H1 (cell line): ENCODE data around the gene RAB3B. TPM values are rescaled to one million over a fixed set of nuclear protein-coding genes. Genes with fewer than 3 reads are reported as not detected.
"Not testable (repeated sequence)": the region's sequence is repeated elsewhere in the genome, so short reads cannot be mapped to it uniquely, and the experiment has no call there.

Experiments used
- CTCF ChIA-PET: fragments of 300-600 bp; sonication (Branson Sonifier 250); formaldehyde crosslinking; loops from one replicate; lab custom pipeline; 2021; ENCODE audit not compliant: partially characterized antibody; lab: Charles Lee
- POLR2A ChIA-PET: fragments of 300-600 bp; sonication (Branson Sonifier 250); formaldehyde crosslinking; loops from one replicate; lab custom pipeline; 2021; ENCODE audit warnings: inconsistent platforms; ENCODE audit not compliant: partially characterized antibody; lab: Charles Lee
- DNase-seq, 2 experiments: peaks; one replicate each; pipeline versions ENCODE4 v3.0.0 to v3.0.0-alpha.2; 2010 to 2022; ENCODE audit warnings: low spot score in 2 of 2, low read depth in 1 of 2, mixed read lengths in 1 of 2
- FAIRE-seq: peaks from 2 replicates; lab custom pipeline; 2011; peaks lifted over from hg19 to GRCh38; lab: Jason Lieb, UNC
- H2AFZ ChIP-seq: 2 replicates; pipeline ENCODE4 v1.8.1; 2012; ENCODE audit warnings: low read length, inconsistent platforms
- H2AK5ac ChIP-seq: 2 replicates; pipeline ENCODE4 v1.6.1; 2013; ENCODE audit warnings: low read depth, low read length
- H2BK120ac ChIP-seq: replicated peaks from 2 replicates; pipeline ENCODE3; 2013; ENCODE audit warnings: low read depth, low read length, inconsistent platforms
- H2BK12ac ChIP-seq: 2 replicates; pipeline ENCODE4 v1.6.1; 2013; ENCODE audit warnings: low read depth, low read length
- H2BK15ac ChIP-seq: 2 replicates; pipeline ENCODE4 v1.6.1; 2013; ENCODE audit warnings: low read length
- H2BK20ac ChIP-seq: 2 replicates; pipeline ENCODE4 v1.6.1; 2013; ENCODE audit warnings: low read length
- H2BK5ac ChIP-seq: 2 replicates; pipeline ENCODE4 v1.6.1; 2013; ENCODE audit warnings: low read depth, low read length
- H3K14ac ChIP-seq: 2 replicates; pipeline ENCODE4 v1.6.1; 2013; ENCODE audit warnings: inconsistent platforms; ENCODE audit not compliant: insufficient read length
- H3K18ac ChIP-seq: 2 replicates; pipeline ENCODE4 v1.6.1; 2013; ENCODE audit warnings: low read length; ENCODE audit errors: extremely low read depth
- H3K23ac ChIP-seq: 2 replicates; pipeline ENCODE4 v1.6.1; 2013; ENCODE audit warnings: inconsistent platforms; ENCODE audit not compliant: insufficient read length
- H3K23me2 ChIP-seq: 2 replicates; pipeline ENCODE4 v1.6.1; 2013; ENCODE audit warnings: low read depth, low read length
- H3K27ac ChIP-seq: 2 replicates; pipeline ENCODE4 v1.6.1; 2011; ENCODE audit warnings: low read depth, low read length, inconsistent platforms
- H3K27me3 ChIP-seq, 4 experiments: replicated peaks in 1 of 4; 1 replicate in 1 of 4; 2 replicates in 3 of 4; pipeline versions ENCODE4 v1.6.1 to v1.8.1; 2011 to 2013; ENCODE audit warnings: low read length in 3 of 4, mild to moderate bottlenecking in 3 of 4, inconsistent platforms in 2 of 4, mixed read lengths in 2 of 4, moderate library complexity in 1 of 4; ENCODE audit not compliant: control insufficient read depth in 3 of 4, insufficient read depth in 3 of 4; ENCODE audit errors: extremely low read depth in 1 of 4
- H3K36me3 ChIP-seq, 4 experiments: 2 replicates each; pipeline versions ENCODE4 v1.6.1 to v1.8.1; 2011 to 2013; ENCODE audit warnings: mild to moderate bottlenecking in 4 of 4, low read length in 3 of 4, moderate library complexity in 2 of 4, control low read depth in 1 of 4, inconsistent platforms in 1 of 4; ENCODE audit not compliant: insufficient read depth in 4 of 4, control insufficient read depth in 2 of 4
- H3K4ac ChIP-seq: replicated peaks from 2 replicates; pipeline ENCODE3; 2013; ENCODE audit warnings: low read length, low read depth, mixed read lengths, inconsistent platforms; ENCODE audit not compliant: insufficient read length
- H3K4me1 ChIP-seq, 4 experiments: replicated peaks in 1 of 4; 1 replicate in 1 of 4; 2 replicates in 3 of 4; pipeline versions ENCODE4 v1.6.1 to v1.8.1; 2011 to 2013; ENCODE audit warnings: low read length in 3 of 4, inconsistent platforms in 2 of 4, mixed read lengths in 1 of 4; ENCODE audit not compliant: insufficient read depth in 4 of 4, control insufficient read depth in 3 of 4
- H3K4me2 ChIP-seq, 2 experiments: 2 replicates each; pipeline versions ENCODE4 v1.6.1 to v1.8.1; 2011 to 2013; ENCODE audit warnings: low read depth in 2 of 2, low read length in 2 of 2, control low read depth in 1 of 2, inconsistent platforms in 1 of 2, mild to moderate bottlenecking in 1 of 2; ENCODE audit not compliant: insufficient read depth in 1 of 2
- H3K4me3 ChIP-seq, 4 experiments: fragments of 200-600, 300-600 bp in 1 of 4; sonication (generic), shearing (Covaris generic), sonication (Bioruptor Twin) in 1 of 4; 2 replicates each; pipeline versions ENCODE4 v1.5.1 to v1.8.1; 2011 to 2016; ENCODE audit warnings: low read length in 4 of 4, low read depth in 3 of 4, control low read depth in 2 of 4, inconsistent platforms in 2 of 4, mild to moderate bottlenecking in 2 of 4, mixed read lengths in 1 of 4, moderate library complexity in 1 of 4; ENCODE audit not compliant: insufficient read depth in 2 of 4; ENCODE audit errors: extremely low read depth in 1 of 4
- H3K56ac ChIP-seq: replicated peaks from 2 replicates; pipeline ENCODE3; 2013; ENCODE audit warnings: low read depth, mild to moderate bottlenecking, mixed read lengths, low read length, inconsistent platforms; ENCODE audit not compliant: insufficient read length
- H3K79me1 ChIP-seq: 2 replicates; pipeline ENCODE4 v1.6.1; 2013; ENCODE audit warnings: low read depth, low read length, control low read depth
- H3K79me2 ChIP-seq, 2 experiments: 2 replicates each; pipeline versions ENCODE4 v1.6.1 to v1.8.1; 2012 to 2013; ENCODE audit warnings: low read length in 2 of 2, mild to moderate bottlenecking in 2 of 2, inconsistent platforms in 1 of 2; ENCODE audit not compliant: insufficient read depth in 2 of 2, control insufficient read depth in 1 of 2
- H3K9ac ChIP-seq, 4 experiments: replicated peaks in 1 of 4; 1 replicate in 1 of 4; 2 replicates in 3 of 4; pipeline versions ENCODE4 v1.6.1 to v1.8.1; 2011 to 2013; ENCODE audit warnings: low read depth in 3 of 4, low read length in 3 of 4, control low read depth in 2 of 4, mild to moderate bottlenecking in 2 of 4, moderate library complexity in 2 of 4, inconsistent platforms in 1 of 4; ENCODE audit errors: extremely low read depth in 1 of 4
- H3K9me3 ChIP-seq, 2 experiments: 2 replicates each; pipeline versions ENCODE4 v1.6.1 to v1.8.1; 2012 to 2013; ENCODE audit warnings: mild to moderate bottlenecking in 2 of 2, moderate library complexity in 2 of 2, control low read depth in 1 of 2, inconsistent platforms in 1 of 2, low read depth in 1 of 2, low read length in 1 of 2, mixed read lengths in 1 of 2; ENCODE audit not compliant: insufficient read depth in 2 of 2
- H4K20me1 ChIP-seq, 2 experiments: replicated peaks in 1 of 2; 2 replicates each; pipeline versions ENCODE3 to v1.8.1; 2011 to 2013; ENCODE audit warnings: inconsistent platforms in 2 of 2, low read length in 2 of 2, mild to moderate bottlenecking in 1 of 2; ENCODE audit not compliant: insufficient read depth in 2 of 2, control insufficient read depth in 1 of 2
- H4K5ac ChIP-seq: 2 replicates; pipeline ENCODE4 v1.6.1; 2013; ENCODE audit warnings: low read length, low read depth, mixed read lengths, inconsistent platforms; ENCODE audit not compliant: insufficient read length
- H4K8ac ChIP-seq: 2 replicates; pipeline ENCODE4 v1.8.0; 2013; ENCODE audit warnings: mild to moderate bottlenecking, moderate library complexity, low read length, inconsistent platforms; ENCODE audit not compliant: insufficient read depth; ENCODE audit errors: extremely low read depth
- H4K91ac ChIP-seq: replicated peaks from 2 replicates; pipeline ENCODE3; 2013; ENCODE audit warnings: low read length, mixed read lengths, inconsistent platforms; ENCODE audit not compliant: insufficient read length
- CHD1 ChIP-seq: IDR thresholded peaks from 2 replicates; pipeline ENCODE4 v1.6.1; 2012; ENCODE audit warnings: low read depth, low read length, improper control_type of control experiment
- GTF2F1 ChIP-seq: IDR thresholded peaks from 2 replicates; pipeline ENCODE4 v1.6.1; 2012; ENCODE audit warnings: low read depth, low read length, improper control_type of control experiment, borderline replicate concordance
- POU5F1 ChIP-seq: IDR thresholded peaks from 2 replicates; pipeline ENCODE4 v1.6.1; 2011; ENCODE audit warnings: low read depth, mild to moderate bottlenecking, low read length, moderate library complexity
- RAD21 ChIP-seq, 2 experiments: IDR thresholded peaks in 1 of 2; conservative IDR thresholded peaks in 1 of 2; 2 replicates each; pipeline ENCODE4 v1.6.1; 2011; ENCODE audit warnings: low read depth in 2 of 2, low read length in 2 of 2, improper control_type of control experiment in 1 of 2, inconsistent platforms in 1 of 2, mild to moderate bottlenecking in 1 of 2, moderate library complexity in 1 of 2
- TAF1 ChIP-seq: IDR thresholded peaks from 2 replicates; pipeline ENCODE4 v1.6.1; 2011; ENCODE audit warnings: mild to moderate bottlenecking, low read depth, low read length
- TBP ChIP-seq: IDR thresholded peaks from 2 replicates; pipeline ENCODE4 v1.6.1; 2011; ENCODE audit warnings: low read depth, low read length, improper control_type of control experiment
- WGBS, 2 experiments: shearing (Covaris generic) in 1 of 2; methylation state at CpG; one replicate each; pipeline versions ENCODE4 v1.1.6 to v1.1.7; 2013 to 2015; ENCODE audit warnings: low lambda C conversion rate in 2 of 2, mixed read lengths in 2 of 2, inconsistent platforms in 1 of 2, low coverage in 1 of 2, missing lambda C conversion rate in 1 of 2; ENCODE audit not compliant: insufficient replicate concordance in 2 of 2, insufficient coverage in 1 of 2, insufficient read length in 1 of 2; ENCODE audit errors: extremely low coverage in 1 of 2, missing lambda C conversion rate in 1 of 2; 5-methylcytosine and 5-hydroxymethylcytosine counted together
- polyA plus RNA-seq, 7 experiments: library from polyadenylated mRNA; depleted of rRNA in 3 of 7; stranded (reverse) in 5 of 7; unstranded in 2 of 7; fragments of >200 nt in 5 of 7; fragments of 200-250 nt in 2 of 7; gene quantifications; 1 replicate in 5 of 7; 2 replicates in 1 of 7; 4 replicates in 1 of 7; pipeline versions ENCODE4 v1.2.1 to v1.2.3, GENCODE V29; 2011 to 2013; ENCODE audit warnings: missing spikeins in 2 of 7, mixed read lengths in 2 of 7
- total RNA-seq: library from RNA; stranded (reverse); fragmentation: NEBNext Ultra II Directional; extraction: Animal tissue kit (Norgen Biotek cat#: 25700); gene quantifications from 2 replicates; pipeline ENCODE4 v1.2.1, GENCODE V29; 2021

The RAB3B gene
- total and polyA plus RNA-seq, 2 of the 8 experiments (the other 6 are each of a cell fraction or from before 2014, with no cell fraction given), result 12.5 to 36.8 TPM

- TF ChIP-seq TBP (no peak), GTF2F1 (no peak), CHD1 (no peak), TAF1 (no peak), RAD21 (IDR thresholded peaks at IDR 0.05 in 1 of 2, conservative IDR thresholded peaks at IDR 0.05 in 1 of 2; ENCODE audit: low read depth in 2 of 2, low read length in 2 of 2) (no peak), POU5F1 (no peak)
Observed at GRCh38 chr1:52032124-52032784, 41.8 kb upstream of the RAB3B start (continued).

DNA sequence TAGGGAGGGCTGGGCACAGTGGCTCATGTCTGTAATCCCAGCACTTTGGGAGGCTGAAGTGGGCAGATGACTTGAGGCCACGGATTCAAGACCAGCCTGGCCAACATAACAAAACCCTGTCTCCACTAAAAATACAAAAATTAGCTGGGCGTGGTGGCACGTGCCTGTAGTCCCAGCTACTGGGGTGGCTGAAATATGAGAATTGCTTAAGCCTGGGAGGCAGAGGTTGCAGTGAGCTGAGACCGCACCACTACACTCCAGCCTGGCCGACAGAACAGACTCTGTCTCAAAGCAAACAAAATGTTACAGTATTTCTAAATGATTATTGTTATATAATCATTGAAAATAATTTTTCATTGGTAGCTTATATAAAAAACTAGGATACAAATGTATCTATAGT lies 38.3 kb upstream of the RAB3B start:
- POLR2A ChIA-PET, H4K91ac ChIP-seq, FAIRE-seq, H4K8ac ChIP-seq, H2AK5ac ChIP-seq, H4K5ac ChIP-seq, H2BK20ac ChIP-seq, H3K9me3 ChIP-seq, H3K4me1 ChIP-seq, DNase-seq, H3K4me3 ChIP-seq, H3K27me3 ChIP-seq, H2BK5ac ChIP-seq, H3K18ac ChIP-seq, H3K79me1 ChIP-seq, H3K23ac ChIP-seq, H4K20me1 ChIP-seq, H3K23me2 ChIP-seq, H2BK12ac ChIP-seq, H2BK15ac ChIP-seq, H2BK120ac ChIP-seq, H3K56ac ChIP-seq, H3K4me2 ChIP-seq, H3K14ac ChIP-seq, H3K9ac ChIP-seq, H3K27ac ChIP-seq, H3K4ac ChIP-seq, H2AFZ ChIP-seq: not testable (repeated sequence)
- CTCF ChIA-PET, result interaction anchor here (1.0 to 1.9 kb wide), 2 partner anchors 42 to 103 kb away, joined by 3 read pairs; no protein-coding TSS in a partner anchor
- 91% methylated on average over 5 of the region's 5 CpGs; no CpG with 5 or more reads in 1 of the 2 experiments for WGBS, 2 experiments
- peaks cover 2 to 27% (median 12%) of the 10 kb centered on the region in 4 experiments; a peak in 6 of 8 replicates for H3K36me3 ChIP-seq
- H3K79me2 ChIP-seq, result peaks cover 4 to 21% of the 10 kb centered on the region in 2 experiments; a peak in 3 of 4 replicates
